Suprapubic skin (tissue), 3 donors: Measurements from ENCODE around the gene CARMIL3.

Experiments used
- POLR2AphosphoS5 ChIP-seq, 3 donors: sonication (generic); formaldehyde crosslinking; IDR thresholded peaks; one replicate each; pipeline ENCODE4 v1.6.1; 2017; ENCODE audit warnings: antibody characterized with exemption in 3 of 3
- TF ChIP-seq, protein P1 (sequence below), 2 donors: fragments of 200-600 bp in 1 of 2; fragments of 450-650 bp in 1 of 2; sonication (generic) in 1 of 2; IDR thresholded peaks; one replicate each; pipeline ENCODE4 v1.5.1; 2016 to 2019; ENCODE audit warnings: antibody characterized with exemption in 2 of 2, mild to moderate bottlenecking in 1 of 2, moderate library complexity in 1 of 2

DNA sequence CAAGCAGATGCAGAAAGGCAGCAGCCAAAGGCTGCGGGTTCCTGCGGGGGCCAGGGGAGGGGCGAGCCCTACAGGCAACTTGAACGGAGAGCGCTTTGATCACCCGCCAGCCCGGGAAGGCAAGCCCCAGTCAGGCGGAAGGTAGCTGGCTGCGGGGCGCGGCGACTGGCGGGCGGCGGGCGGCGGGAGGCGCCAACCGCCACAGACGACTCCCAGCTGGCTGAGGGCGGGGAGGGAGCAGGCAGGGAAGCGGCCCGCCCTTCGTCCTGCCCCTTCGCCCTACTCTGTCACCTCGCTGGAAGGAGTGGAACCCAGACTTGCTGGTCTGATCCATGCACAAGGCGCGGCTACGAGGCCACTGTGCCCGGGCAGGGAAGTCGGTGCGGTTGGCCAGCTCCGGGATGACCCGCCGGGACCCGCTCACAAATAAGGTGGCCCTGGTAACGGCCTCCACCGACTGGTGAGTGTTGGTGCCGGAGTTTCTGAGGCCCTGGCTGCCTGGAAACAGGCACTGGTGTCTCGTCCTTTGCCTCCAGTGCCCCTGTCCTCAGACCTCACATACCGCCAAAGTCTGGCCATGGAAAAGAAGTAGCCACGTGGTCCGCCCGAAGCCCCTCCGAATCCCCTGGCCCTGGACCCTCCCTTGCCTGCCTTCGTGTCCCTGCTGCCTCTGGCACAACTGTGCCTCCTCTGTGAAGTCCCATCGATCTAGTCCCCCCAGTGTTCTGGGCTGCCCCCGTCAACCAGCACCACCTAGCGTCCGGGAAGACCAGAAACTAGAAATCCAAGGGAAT lies 15.4 kb upstream of the CARMIL3 start:
- TF ChIP-seq, protein P1, sequence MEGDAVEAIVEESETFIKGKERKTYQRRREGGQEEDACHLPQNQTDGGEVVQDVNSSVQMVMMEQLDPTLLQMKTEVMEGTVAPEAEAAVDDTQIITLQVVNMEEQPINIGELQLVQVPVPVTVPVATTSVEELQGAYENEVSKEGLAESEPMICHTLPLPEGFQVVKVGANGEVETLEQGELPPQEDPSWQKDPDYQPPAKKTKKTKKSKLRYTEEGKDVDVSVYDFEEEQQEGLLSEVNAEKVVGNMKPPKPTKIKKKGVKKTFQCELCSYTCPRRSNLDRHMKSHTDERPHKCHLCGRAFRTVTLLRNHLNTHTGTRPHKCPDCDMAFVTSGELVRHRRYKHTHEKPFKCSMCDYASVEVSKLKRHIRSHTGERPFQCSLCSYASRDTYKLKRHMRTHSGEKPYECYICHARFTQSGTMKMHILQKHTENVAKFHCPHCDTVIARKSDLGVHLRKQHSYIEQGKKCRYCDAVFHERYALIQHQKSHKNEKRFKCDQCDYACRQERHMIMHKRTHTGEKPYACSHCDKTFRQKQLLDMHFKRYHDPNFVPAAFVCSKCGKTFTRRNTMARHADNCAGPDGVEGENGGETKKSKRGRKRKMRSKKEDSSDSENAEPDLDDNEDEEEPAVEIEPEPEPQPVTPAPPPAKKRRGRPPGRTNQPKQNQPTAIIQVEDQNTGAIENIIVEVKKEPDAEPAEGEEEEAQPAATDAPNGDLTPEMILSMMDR (IDR thresholded peaks at IDR 0.05) = peak; percentile 41 to 66
- no peak for TF ChIP-seq POLR2AphosphoS5 (IDR thresholded peaks at IDR 0.05)
